GM18498 (cell line): ENCODE results near the gene CCL15.
"Not testable (repeated sequence)": the region's sequence is repeated elsewhere in the genome, so short reads cannot be mapped to it uniquely, and the experiment has no call there.

Experiments used
- ATAC-seq: cut with Tn5 transposase; IDR thresholded peaks from one replicate; pipeline ENCODE4 v1.9.1; 2021; ENCODE audit warnings: mild to moderate bottlenecking, moderate library complexity; ENCODE audit not compliant: unreplicated experiment

CCL15 gene

DNA sequence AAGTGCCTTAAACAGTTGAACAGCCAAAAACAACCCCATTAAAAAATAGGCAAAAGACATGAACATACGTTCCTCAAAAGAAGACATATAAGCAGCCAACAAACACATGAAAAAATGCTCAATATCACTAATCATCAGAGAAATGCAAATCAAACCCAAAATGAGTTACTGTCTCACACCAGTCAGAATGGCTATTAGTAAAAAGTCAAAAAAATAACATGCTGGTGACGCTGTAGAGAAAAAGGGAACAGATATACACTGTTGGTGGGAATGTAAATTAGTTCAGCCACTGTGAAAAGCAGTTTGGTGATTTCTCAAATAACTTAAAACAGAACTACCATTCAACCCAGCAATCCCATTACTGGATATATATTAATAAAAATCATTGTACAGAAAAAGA is 6.0 kb downstream of the CCL15 start:
- ATAC-seq, result not testable (repeated sequence)

DNA sequence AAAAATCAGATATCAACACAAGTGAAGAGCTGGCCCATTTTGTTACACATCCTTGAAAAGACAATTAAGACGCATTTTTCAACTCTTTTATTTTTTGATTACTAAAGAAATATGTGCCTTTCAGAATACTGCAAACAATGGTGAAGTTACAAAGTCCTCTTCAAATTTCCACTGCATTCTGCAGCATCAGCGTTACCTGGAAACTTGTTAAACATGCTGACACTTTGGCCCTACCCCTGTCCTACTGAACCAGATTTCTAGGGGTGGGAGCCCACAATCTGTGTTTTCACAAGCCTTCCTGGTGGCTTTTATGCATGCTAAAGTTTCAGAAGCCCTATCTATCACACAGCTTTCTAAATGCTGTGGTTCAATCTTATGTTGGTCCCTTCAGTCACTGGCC is 10.3 kb downstream of the CCL15 start:
- ATAC-seq, result no peak

DNA sequence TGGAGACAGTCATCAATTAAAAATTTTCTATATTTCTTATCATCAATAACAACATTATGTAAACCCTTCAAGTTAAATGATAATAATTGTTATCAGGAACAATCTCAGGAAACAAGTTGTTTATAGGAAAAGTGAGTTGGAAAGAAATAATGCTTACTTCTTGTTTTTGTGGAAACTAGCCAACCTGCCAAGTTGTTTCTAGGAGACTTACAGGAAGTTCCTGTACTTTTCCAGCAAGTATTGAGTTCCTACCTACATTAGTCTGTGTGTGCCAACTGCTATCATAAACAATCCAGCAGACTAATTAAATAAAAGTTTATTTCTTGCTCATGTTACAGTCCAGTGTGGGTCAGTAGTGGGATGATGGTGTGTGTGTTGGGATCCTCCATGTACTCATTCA is 13.2 kb downstream of the CCL15 start:
- no peak for ATAC-seq

DNA sequence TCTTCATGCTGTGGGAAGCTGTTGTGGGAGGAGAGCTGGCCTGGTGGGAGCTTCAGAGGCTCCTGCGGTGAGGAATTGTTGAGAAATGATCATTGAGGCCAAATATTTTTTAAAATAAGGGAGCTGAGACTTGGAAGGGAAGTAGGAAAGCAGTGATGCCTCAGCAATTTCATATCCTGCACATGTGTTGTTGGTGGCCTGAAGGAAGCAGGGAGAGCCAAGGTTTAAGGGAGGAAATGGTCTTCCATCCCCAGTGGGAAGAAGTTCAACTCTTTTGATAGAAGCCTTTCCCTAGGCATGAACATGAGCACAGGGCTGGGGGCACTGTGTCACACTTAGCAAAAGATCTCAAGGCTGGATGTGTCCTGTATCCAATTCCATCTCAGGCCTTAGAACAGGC is 14.7 kb downstream of the CCL15 start, which contains the start of gene CCL14:
Gene CCL14 (minus strand): TSS at position 87 of the 400 bp plus-strand sequence. CDS start 80 bp downstream, at position 7.
- no peak for ATAC-seq

DNA sequence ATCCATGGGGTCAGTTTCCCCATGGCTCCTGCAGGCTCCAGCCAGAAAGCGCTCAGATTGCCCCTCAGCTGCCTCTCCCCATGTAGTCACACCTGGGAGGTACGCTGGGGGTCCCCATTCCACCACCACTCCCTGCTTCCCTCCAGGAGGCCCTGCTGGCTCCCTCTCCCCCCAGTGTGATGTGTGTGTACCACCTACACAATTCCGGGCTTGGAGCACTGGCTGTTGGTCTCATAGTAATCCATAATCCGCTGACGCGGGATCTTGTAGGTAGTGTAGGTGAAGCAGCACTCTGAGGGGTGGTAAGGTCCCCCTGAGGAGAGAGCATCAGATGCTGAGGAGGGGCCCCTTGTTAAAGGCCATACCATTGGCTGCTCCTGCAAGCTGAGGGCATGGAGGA is 17.2 kb downstream of the CCL15 start:
- no peak for ATAC-seq

DNA sequence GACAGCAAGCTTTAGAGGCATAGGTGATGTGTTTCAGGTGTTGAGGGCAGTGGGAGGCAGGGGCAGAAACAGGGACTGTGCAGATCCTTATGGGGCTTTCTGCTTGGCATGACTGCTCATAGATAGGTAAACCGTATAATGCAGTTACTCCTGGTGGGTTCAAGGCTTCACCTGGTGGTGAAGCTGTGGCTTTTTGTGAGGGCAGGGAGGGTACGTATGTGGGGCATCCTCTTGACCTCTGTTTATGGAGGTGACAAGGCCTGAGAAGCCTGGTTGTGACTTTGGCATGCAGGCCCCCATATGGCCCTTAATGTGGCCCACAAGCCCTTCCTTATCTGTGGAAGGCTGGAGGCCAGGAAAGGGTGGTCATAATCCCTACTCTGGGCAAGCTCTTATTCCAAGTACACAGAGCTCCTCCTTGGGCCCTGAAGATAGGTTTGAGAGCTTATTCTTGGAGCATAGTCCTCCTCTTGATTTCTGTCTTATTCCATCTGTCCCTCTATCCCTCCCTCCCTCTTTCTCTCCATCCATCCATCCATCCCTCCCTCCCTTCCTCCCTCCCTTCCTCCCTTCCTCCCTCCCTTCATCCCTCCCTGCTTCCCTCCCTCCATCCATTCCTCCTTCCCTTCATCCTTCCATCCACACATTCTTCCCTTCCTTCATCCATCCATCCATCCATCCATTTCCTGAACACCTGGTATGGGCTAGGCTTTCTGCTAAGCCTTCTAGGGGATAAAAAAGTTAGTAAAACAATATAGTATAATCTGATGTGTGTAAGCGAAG is 18.8 kb downstream of the CCL15 start:
- ATAC-seq, result no peak

DNA sequence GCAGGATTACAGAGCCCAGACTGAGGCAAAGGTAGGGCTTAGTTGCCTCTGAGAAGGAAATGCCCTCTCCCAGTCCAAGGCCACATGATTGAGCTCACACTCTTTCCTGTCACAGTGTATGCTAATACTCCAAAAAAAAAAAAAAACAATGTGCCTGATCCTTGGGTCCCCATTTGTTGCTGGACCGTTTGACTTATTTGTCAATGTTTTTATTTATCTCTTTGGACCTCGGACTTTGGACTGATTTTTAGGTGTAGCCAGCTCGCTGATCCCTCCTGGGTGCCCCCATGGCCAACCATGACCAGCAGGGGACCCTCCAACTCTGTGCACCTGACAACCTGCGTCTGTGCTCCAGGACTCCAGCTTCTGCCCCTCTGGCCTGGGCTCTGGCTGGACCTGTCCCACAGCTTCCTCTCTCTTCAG is 19.4 kb downstream of the CCL15 start:
- no peak for ATAC-seq

DNA sequence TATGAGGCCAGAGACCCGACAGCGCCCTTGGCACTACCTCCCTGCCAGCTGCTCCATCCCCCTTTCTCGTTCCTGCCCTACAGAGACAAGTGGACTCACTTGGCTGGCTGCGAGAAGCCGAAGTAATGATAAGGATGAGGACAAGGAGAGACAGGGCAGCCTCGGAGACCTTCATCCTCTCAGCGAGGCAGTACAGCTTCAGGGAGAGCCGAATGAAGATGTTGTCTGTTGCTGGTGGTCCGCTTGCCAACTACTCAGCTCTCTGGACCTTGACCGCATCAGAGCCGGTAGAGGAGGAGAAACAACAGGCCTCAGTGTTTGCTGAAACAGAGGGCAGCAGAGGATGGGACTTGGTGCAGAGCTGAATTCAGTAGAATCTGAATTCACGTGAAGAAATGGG is 20.1 kb downstream of the CCL15 start, which contains the start of gene CCL16:
Gene CCL16 (minus strand): TSS at position 252 of the 400 bp plus-strand sequence. CDS start 77 bp downstream, at position 175.
- ATAC-seq, result no peak

DNA sequence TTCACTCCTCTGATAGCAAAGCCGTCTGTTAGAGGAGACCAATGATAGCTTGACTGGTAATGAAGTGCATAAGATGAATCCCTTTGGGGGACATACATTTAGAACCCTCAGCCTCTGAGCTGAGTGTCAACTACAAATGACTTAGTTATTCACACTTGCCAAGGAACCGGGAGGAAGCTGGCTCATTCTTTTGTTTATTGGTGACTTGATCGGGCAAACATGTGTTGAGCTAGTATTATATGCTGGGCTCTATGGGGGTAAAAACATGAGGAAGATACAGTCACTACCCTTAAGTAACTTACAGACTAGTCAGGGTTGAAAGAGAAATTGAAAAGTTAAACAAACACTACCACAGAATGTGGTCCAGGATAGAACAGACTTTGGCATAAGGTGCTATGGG is 23.0 kb downstream of the CCL15 start:
- ATAC-seq, result no peak

DNA sequence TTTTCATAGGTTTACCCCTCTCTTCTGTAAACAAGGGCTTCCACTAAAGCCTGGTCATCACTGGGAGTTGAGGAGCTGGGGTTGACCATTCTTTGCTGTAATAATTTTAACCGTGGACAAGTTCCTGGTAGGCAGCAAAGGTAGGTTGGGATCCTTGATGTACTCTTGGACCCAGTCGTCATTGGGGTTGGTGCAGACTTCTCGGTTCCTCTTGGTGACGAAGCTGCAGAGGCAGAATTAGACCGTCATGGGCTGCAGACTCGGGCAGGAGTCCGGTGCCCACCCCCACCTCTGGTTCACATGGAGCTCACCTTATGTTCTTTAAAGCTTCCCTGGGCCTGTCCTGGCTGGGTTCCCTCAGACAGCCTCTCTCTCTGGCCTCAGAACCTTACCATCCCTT is 23.8 kb downstream of the CCL15 start:
- no peak for ATAC-seq

DNA sequence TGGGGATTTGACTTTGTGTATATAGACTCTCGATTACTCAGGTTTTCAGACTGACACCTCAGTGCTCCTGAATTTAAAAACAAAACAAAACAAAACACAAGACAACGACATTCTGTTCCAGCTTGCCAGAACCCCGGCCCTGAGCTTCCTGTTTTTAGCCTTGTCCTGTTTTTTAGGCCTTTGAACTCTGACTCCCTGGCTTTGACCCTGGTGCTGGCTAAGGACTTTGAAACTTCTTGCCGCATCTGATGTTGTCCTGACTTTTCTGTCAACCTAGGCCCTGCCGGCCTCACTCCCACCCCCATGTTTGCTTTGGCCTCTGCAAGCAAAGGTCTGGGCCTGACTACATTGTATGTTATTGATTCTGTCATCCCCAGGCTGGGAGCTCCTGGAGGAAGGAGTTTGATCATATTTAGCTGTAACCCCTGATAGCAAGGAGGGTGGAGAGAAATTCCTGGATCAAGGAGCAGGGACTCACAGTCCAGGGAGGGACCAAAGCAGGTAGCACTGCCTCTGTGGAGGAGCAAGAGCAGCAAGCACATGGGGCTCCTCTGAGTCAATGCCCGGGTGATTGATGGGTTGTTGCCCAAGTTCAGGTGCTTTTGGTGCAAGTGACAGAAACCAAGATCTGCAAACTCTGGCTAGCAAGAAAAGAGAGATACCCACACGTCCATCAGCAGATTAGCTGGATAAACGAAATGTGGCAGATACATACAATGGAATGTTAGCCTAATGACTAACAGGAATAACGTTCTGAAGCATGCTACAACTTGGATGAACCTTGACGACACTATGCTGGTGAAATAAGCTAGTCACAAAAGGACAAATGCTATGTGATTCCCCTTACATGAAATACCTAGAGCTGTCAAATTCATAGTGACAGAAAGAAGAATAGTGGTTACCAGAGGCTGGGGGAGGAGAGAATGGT is 27.8 kb downstream of the CCL15 start:
- no peak for ATAC-seq

DNA sequence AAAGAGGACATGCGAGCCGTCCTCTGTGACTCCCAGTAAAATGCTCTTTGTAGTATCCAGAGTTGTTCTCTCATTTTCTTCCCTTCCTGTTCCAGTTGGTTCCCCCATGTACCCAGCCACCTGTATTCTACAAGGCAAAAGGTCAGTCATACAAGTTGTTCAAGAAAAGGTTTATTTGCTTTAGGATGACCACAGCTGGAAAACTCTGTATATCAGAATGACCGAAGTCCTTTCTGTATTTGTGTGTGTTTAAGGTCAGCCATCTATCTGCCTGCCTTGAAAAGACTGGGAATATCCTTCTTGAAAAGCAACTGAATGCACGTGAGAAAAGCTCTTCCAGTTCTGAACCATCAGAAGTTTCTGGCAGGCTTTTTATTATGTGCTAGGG is 28.4 kb downstream of the CCL15 start:
- ATAC-seq, result no peak

DNA sequence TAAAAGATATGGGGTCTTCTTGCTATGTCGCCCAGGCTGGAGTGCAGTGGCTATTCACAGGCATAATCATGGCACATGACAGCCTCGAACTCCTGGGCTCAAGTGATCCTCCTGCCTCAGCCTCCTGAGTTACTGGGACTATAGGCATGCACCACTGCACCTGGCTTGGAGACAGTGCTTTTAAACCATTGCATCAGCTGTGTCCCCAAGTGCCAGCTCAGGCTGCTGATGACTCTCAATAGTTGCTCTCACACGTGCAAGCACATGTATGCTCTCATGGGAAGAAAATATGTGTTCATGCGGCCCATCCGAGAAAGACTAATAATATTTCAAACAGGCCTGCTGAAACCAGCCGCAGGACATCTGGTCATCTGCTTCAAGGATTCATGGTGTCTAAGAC is 28.8 kb downstream of the CCL15 start:
- ATAC-seq, result no peak

DNA sequence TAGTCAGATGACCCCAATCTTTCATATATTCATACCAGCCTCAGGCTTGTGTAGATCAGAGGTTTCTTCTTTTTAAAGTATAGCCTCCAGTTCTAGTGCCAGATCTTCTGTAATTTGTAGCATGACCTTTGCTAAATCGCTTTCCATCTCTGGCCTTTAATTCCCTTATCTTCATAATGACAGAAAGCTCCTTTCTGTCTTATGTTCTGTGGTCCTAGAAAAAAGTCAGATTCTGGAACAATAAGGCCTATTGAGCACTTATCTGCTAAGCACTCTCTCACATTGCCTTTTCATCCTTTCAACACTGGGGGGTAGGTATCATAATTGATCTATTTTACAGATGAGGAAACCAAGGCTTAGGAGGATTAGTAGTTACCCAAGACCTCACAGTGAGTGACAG is 29.3 kb downstream of the CCL15 start:
- ATAC-seq, result no peak

DNA sequence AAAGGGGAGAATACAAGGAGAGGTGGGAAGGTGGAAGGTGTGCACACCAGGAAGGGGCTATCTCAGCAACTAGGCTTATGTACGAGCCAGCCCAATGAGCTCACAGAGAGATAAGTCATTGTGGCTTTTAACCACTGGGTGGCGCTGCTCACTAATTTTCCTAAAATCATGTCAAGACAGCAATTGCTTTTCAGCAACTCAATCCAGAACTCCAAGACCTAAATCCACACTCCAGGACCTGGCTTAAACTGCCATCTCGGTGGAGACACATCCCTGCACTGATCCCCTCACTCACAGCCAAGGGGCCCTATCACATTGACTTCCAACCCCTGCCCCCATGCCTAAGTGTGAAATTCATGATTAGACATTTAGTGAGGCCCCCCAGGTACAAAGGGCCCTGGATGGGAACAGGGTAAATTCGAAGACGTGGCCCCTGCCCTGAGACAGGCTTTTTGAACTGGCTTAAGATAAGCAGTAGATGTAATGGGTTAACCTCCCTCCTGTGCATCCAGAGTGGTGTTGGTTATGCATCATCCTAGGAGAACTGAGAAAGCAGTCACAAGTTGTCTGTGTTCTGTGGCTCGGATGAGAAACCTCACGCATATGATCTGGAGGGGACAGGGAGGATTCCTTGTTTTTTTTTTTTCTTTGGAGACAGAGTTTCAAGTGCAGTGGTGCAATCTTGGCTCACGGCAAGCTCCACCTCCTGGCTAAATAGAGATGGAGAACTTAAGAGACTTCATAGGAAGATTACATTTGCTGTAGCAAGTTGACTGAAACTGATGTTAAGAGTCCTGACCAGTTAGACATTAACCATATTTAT is 31.6 kb downstream of the CCL15 start:
- no peak for ATAC-seq

DNA sequence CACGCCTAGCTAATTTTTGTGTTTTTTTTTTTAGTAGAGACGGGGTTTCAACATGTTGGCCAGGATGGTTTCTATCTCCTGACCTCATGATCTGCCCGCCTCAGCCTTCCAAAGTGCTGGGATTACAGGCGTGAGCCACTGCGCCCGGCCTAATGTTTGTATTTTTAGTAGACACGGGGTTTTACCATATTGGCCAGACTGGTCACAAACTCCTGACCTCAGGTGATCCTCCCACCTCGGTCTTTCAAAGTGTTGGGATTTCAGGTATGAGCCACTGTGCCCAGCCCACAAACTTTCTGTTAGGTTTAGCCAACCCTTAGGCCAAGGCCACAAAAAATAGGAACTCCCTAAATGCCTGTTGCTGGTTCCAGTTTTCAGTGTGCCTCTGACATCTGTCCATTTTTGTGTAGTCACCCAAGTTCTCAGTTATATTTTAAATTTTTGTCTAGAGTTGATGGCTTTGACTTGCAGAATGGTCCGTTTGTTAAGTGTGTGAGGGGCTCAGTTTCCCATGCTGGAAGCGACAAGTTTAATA is 32.8 kb downstream of the CCL15 start:
- no peak for ATAC-seq

DNA sequence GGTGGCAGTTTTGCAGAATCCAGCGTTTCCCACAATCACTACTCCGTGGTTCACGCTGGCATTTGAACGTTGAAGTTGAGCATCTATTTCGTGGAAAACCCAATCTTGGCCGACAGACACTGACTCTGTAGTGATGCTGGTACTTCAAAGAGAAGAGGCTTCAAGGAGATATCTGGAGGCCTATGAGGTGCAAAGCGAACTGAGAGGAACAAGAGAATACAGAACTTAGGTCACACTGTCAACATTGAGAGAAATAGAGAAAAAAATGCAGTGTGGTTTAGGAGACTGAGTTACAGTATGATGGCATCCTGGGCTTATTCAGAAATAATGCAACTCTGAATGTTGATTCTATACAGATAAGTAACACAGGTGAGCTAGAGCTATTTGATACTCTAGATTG is 36.1 kb downstream of the CCL15 start:
- no peak for ATAC-seq

DNA sequence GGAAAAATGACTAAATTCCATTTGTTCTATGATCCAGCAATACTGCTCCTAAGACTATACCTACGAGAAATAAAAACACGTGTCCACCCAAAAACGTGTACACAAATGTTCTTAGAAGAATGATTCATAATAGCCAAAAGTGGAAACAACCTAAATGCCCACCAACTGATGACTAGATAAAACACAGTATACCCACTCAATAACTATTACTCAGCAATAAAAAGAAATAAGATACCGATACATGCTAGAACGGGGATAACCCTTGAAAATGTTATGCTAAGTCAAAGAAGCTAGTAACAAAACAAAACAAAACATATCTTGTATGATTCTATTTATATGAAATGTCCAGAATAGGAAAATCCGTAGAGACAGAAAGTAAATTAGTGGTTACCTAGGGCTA is 37.7 kb downstream of the CCL15 start:
- no peak for ATAC-seq

DNA sequence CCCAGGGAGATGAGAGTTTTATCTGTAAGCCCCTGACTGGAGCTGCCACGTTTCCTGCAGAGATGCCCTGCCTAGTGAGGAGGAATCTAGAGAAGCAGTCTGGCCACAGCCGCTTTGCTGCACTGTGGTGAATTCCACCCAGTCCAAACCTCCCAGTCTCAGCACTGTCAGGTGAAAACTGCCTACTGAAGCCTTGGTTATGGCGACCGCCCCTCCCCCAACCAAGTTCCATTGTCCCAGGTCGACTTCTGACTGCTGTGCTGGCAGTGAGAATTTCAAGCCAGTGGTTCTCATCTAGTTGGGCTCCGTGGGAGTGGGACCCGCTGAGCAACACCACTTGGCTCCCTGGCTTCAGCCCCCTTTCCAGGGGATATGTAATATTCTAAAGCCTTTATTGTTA is 47.6 kb downstream of the CCL15 start:
- no peak for ATAC-seq

DNA sequence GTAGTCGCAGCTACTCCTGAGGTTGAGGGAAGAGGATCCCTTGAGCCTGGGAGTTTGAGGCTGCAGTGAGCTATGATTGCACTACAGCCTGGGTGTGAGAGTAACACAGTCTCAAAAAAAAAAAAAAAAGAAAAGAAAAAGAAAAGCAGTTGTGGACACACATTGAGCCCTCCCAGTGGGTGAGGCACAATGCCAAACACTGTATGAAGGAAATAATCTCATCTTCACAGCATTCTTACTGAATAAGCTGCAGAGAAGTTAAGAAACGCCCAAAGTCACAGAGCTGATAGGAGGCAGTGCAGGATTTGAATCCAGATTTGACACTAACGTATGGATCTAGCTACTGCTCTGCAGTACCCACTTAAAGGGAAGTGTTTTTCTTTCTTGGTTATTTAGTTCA is 52.0 kb downstream of the CCL15 start:
- no peak for ATAC-seq

DNA sequence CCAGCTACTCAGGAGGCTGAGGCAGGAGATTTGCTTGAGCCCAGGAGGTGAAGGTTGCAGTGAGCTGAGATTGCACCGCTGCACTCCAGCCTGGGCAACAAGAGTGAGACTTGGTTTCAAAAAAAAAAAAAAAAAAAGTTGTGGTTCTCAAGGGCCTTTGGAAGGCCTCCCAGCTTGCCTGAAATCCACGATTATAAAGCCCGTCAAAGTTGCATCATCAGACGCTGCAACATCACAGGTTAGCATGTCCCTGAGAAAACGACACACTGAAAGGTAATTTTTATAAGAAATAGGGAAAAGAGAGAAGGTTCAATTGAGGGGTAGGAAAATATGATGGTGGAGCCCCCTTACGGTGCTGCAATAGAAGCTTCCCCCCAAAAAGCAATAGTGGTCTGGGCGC is 53.3 kb downstream of the CCL15 start:
- no peak for ATAC-seq
